Upper lobe of left lung (tissue), 6 donors: ENCODE results near the gene EP300. TPM values are rescaled to one million over a fixed set of nuclear protein-coding genes. Genes with fewer than 3 reads are reported as not detected.
A peak's percentile ranks its signal among the peaks of the same experiment; 100 is the strongest.
"Not testable (repeated sequence)": the region's sequence is repeated elsewhere in the genome, so short reads cannot be mapped to it uniquely, and the experiment has no call there.

Experiments
- ATAC-seq, 2 donors: fragments of 200-7000 bp; cut with Tn5 transposase; one replicate each; pipeline ENCODE4 v1.9.1; 2022; ENCODE audit warnings: mild to moderate bottlenecking in 2 of 2, moderate library complexity in 2 of 2; ENCODE audit not compliant: low FRiP score in 2 of 2
- DNase-seq, 2 donors: peaks; one replicate each; pipeline ENCODE4 v3.0.0-alpha.2; 2019 to 2020
- H3K27ac ChIP-seq, 4 donors: fragments of 200-600 bp; sonication (generic); one replicate each; pipeline ENCODE4 v1.5.1; 2016 to 2019
- H3K27me3 ChIP-seq, 4 donors: fragments of 200-600 bp; sonication (generic); one replicate each; pipeline ENCODE4 v1.5.1; 2017 to 2019
- H3K36me3 ChIP-seq, 4 donors: fragments of 200-600 bp; sonication (generic); one replicate each; pipeline ENCODE4 v1.5.1; 2016 to 2019
- H3K4me1 ChIP-seq, 4 donors: fragments of 200-600 bp; sonication (generic); one replicate each; pipeline ENCODE4 v1.5.1; 2018 to 2019
- H3K4me3 ChIP-seq, 4 donors: fragments of 200-600 bp; sonication (generic); one replicate each; pipeline ENCODE4 v1.5.1; 2017 to 2019; ENCODE audit warnings: mild to moderate bottlenecking in 2 of 4, moderate library complexity in 1 of 4
- H3K9me3 ChIP-seq, 4 donors: fragments of 200-600 bp; sonication (generic); one replicate each; pipeline ENCODE4 v1.5.1; 2018 to 2019
- CTCF ChIP-seq, 6 experiments: fragments of 450-650 bp in 4 of 6; fragments of 200-600 bp in 2 of 6; sonication (generic) in 2 of 6; IDR thresholded peaks; one replicate each; pipeline ENCODE4 v1.5.1; 2016 to 2019; ENCODE audit warnings: antibody characterized with exemption in 6 of 6
- EP300 ChIP-seq, 4 donors: sonication (generic); formaldehyde crosslinking; IDR thresholded peaks; one replicate each; pipeline ENCODE4 v1.5.1; 2017; ENCODE audit warnings: antibody characterized with exemption in 4 of 4, control low read depth in 2 of 4
- POLR2A ChIP-seq, 4 donors: fragments of 450-650 bp; IDR thresholded peaks; one replicate each; pipeline ENCODE4 v1.5.1; 2016 to 2017; ENCODE audit warnings: antibody characterized with exemption in 4 of 4, mild to moderate bottlenecking in 2 of 4
- POLR2AphosphoS5 ChIP-seq, 2 donors: sonication (generic); formaldehyde crosslinking; IDR thresholded peaks; one replicate each; pipeline ENCODE4 v1.5.1; 2017; ENCODE audit warnings: antibody characterized with exemption in 2 of 2
- whole genome bisulfite sequencing, 2 donors: methylation state at CpG; one replicate each; pipeline ENCODE4 v1.1.5; 2017 to 2018; 5-methylcytosine and 5-hydroxymethylcytosine counted together
- total RNA-seq, 6 donors: library from RNA; depleted of rRNA in 4 of 6; stranded (reverse); fragments of >200 nt in 4 of 6; gene quantifications; one replicate each; pipeline versions ENCODE4 v1.1.0 to v1.2.1, GENCODE V29; 2016 to 2021
- donor health status: DM: no; HTN: no; CAD: no; lungs with moderate emphysema.
- donor health status: DM: no; HTN: yes; CAD: no; lungs with severe emphysema.

EP300 gene
- total RNA-seq, 6 donors from 2014 or later: 66.3 to 257 (median 86.1) TPM

GRCh38 chr22:41062146-41062545 lies 30.2 kb upstream of the EP300 start:
- no peaks in the 10 kb centered on the region for H3K4me1 ChIP-seq
- no peaks in the 10 kb centered on the region for H3K27me3 ChIP-seq
- WGBS, 2 donors: 82% methylated on average over 6 of the region's 6 CpGs
- no peak overlapping the region for H3K27ac ChIP-seq
- no peak for ATAC-seq
- no peak for DNase-seq
- no peak for TF ChIP-seq EP300 (IDR thresholded peaks at IDR 0.05)
- H3K4me3 ChIP-seq: no peak overlapping the region
- no peaks in the 10 kb centered on the region for H3K9me3 ChIP-seq
- no peaks in the 10 kb centered on the region for H3K36me3 ChIP-seq

- not testable (repeated sequence) for H3K9me3 ChIP-seq, H3K4me1 ChIP-seq, H3K27ac ChIP-seq, H3K27me3 ChIP-seq, H3K36me3 ChIP-seq, ATAC-seq, H3K4me3 ChIP-seq
- DNase-seq: peak in 1 of 2 donors; percentile 66
- WGBS, 2 donors: 92 to 95% methylated on average over 15 of the region's 15 CpGs
These were observed 28.1 kb upstream of the EP300 start for GRCh38 chr22:41064326-41064725.

- not testable (repeated sequence) for H3K27me3 ChIP-seq, H3K9me3 ChIP-seq, H3K27ac ChIP-seq, H3K36me3 ChIP-seq, H3K4me1 ChIP-seq, DNase-seq, H3K4me3 ChIP-seq, ATAC-seq
- WGBS, 2 donors: 93 to 97% methylated on average over 8 of the region's 8 CpGs
These were observed 26.1 kb upstream of the EP300 start for GRCh38 chr22:41066341-41066740.

- H3K4me3 ChIP-seq, ATAC-seq, H3K36me3 ChIP-seq, H3K27me3 ChIP-seq, H3K27ac ChIP-seq, DNase-seq, H3K4me1 ChIP-seq, H3K9me3 ChIP-seq: not testable (repeated sequence)
- WGBS, 2 donors: 91 to 93% methylated on average over 10 of the region's 10 CpGs
These were observed 24.4 kb upstream of the EP300 start for GRCh38 chr22:41067968-41068367.

GRCh38 chr22:41070665-41071331 lies 21.6 kb upstream of the EP300 start:
- Histone ChIP-seq H3K4me3 (no peak overlapping the region), H3K27ac (peak overlapping the region; percentile 18 to 58 (median 40)), H3K4me1 (peaks cover 0 to 3% (median 1%) of the 10 kb centered on the region in 4 donors), H3K36me3 (no peaks in the 10 kb centered on the region), H3K9me3 (no peaks in the 10 kb centered on the region), H3K27me3 (no peaks in the 10 kb centered on the region)
- DNase-seq (peak in 1 of 2 donors; percentile 82), ATAC-seq (peak; percentile 48 to 84)
- TF ChIP-seq POLR2AphosphoS5 (IDR thresholded peaks at IDR 0.05) (peak in 1 of 2 donors; percentile 15), POLR2A (IDR thresholded peaks at IDR 0.05) (no peak)
- 63 to 72% methylated on average over 14 of the region's 14 CpGs for WGBS, 2 donors

- ATAC-seq: no peak
- Histone ChIP-seq H3K9me3 (no peaks in the 10 kb centered on the region), H3K4me3 (no peak overlapping the region), H3K4me1 (peaks cover 0 to 3% (median 1%) of the 10 kb centered on the region in 4 donors), H3K27ac (no peak overlapping the region), H3K27me3 (no peaks in the 10 kb centered on the region), H3K36me3 (no peaks in the 10 kb centered on the region)
- TF ChIP-seq POLR2AphosphoS5 (IDR thresholded peaks at IDR 0.05) (no peak), EP300 (IDR thresholded peaks at IDR 0.05) (no peak), POLR2A (IDR thresholded peaks at IDR 0.05) (no peak), CTCF (IDR thresholded peaks at IDR 0.05) (no peak)
- WGBS, 2 donors: 95 to 98% methylated on average over 10 to 11 of the region's 11 CpGs
- no peak for DNase-seq
These were observed 18.3 kb upstream of the EP300 start for GRCh38 chr22:41074061-41074460.

GRCh38 chr22:41074466-41074865 lies 17.9 kb upstream of the EP300 start:
- Histone ChIP-seq H3K9me3 (no peaks in the 10 kb centered on the region), H3K4me1 (peaks cover 0 to 3% (median under 1%) of the 10 kb centered on the region in 4 donors), H3K4me3 (no peak overlapping the region), H3K27ac (no peak overlapping the region), H3K27me3 (no peaks in the 10 kb centered on the region), H3K36me3 (no peaks in the 10 kb centered on the region)
- ATAC-seq: no peak
- peak in 1 of 2 donors; percentile 54 for DNase-seq
- WGBS, 2 donors: 92 to 98% methylated on average over 19 to 22 of the region's 22 CpGs
- TF ChIP-seq POLR2AphosphoS5 (IDR thresholded peaks at IDR 0.05) (no peak), CTCF (IDR thresholded peaks at IDR 0.05) (no peak), POLR2A (IDR thresholded peaks at IDR 0.05) (no peak), EP300 (IDR thresholded peaks at IDR 0.05) (no peak)
